GM12873 (cell line): ENCODE results near the gene KIF21B.

Experiments
- CTCF ChIP-seq: IDR thresholded peaks from 2 replicates; pipeline ENCODE4 v1.5.1; 2012; ENCODE audit warnings: low read depth, mild to moderate bottlenecking, moderate library complexity, low read length, control low read depth; ENCODE audit not compliant: insufficient read depth; ENCODE audit errors: missing control alignments

The KIF21B gene

GRCh38 chr1:200921571-200922110, 101.9 kb downstream of the KIF21B start:
- no peak for TF ChIP-seq CTCF
